Suprapubic skin (tissue), 4 donors: ENCODE measurements around the gene ALKBH8.
A peak's percentile ranks its signal among the peaks of the same experiment; 100 is the strongest.

ENCODE experiments used
- CTCF ChIP-seq, 2 donors: fragments of 200-600 bp in 1 of 2; fragments of 450-650 bp in 1 of 2; sonication (generic) in 1 of 2; IDR thresholded peaks; one replicate each; pipeline ENCODE4 v1.5.1; 2016 to 2019; ENCODE audit warnings: antibody characterized with exemption in 2 of 2, mild to moderate bottlenecking in 1 of 2, moderate library complexity in 1 of 2
- EP300 ChIP-seq: sonication (generic); formaldehyde crosslinking; IDR thresholded peaks from one replicate; pipeline ENCODE4 v1.6.1; 2017; ENCODE audit warnings: antibody characterized with exemption
- POLR2A ChIP-seq, 2 donors: fragments of 450-650 bp; IDR thresholded peaks; one replicate each; pipeline ENCODE4 v1.6.1; 2017; ENCODE audit warnings: antibody characterized with exemption in 2 of 2, mild to moderate bottlenecking in 2 of 2, moderate library complexity in 2 of 2
- POLR2AphosphoS5 ChIP-seq, 3 donors: sonication (generic); formaldehyde crosslinking; IDR thresholded peaks; one replicate each; pipeline ENCODE4 v1.6.1; 2017; ENCODE audit warnings: antibody characterized with exemption in 3 of 3

- TF ChIP-seq CTCF (IDR thresholded peaks at IDR 0.05): no peak
- peak in 1 of 2 donors; percentile 30 for TF ChIP-seq POLR2A (IDR thresholded peaks at IDR 0.05)
- peak in 1 of 3 donors; percentile 23 for TF ChIP-seq POLR2AphosphoS5 (IDR thresholded peaks at IDR 0.05)
- TF ChIP-seq EP300: no peak
Measured at GRCh38 chr11:107457558-107458271, 107.8 kb downstream of the ALKBH8 start, which contains the start of gene CWF19L2.
